GM23338 (cell line): ENCODE results near the gene SLC9A3. TPM values are rescaled to one million over a fixed set of nuclear protein-coding genes. Genes with fewer than 3 reads are reported as not detected.

ENCODE experiments used
- ATAC-seq: fragments of 200-7000 bp; cut with Tn5 transposase; 3 replicates; pipeline ENCODE4 v1.9.1; 2020
- DNase-seq: peaks from one replicate; pipeline ENCODE4 v3.0.0-alpha.2; 2015; ENCODE audit warnings: low spot score
- H2AFZ ChIP-seq: fragments of 200-600 bp; sonication (generic); 2 replicates; pipeline ENCODE4 v1.8.0; 2016; ENCODE audit warnings: antibody characterized with exemption, mild to moderate bottlenecking, moderate library complexity
- H3F3A ChIP-seq: fragments of 200-600 bp; sonication (generic); replicated peaks from 2 replicates; pipeline ENCODE4 v1.8.0; 2017; ENCODE audit warnings: antibody characterized with exemption, mixed run types, low read depth
- H3K27ac ChIP-seq: fragments of 200-600 bp; sonication (generic); 2 replicates; pipeline ENCODE4 v1.6.1; 2016; ENCODE audit warnings: low read depth
- H3K27me3 ChIP-seq: fragments of 200-600 bp; sonication (generic); 2 replicates; pipeline ENCODE4 v1.8.0; 2016; ENCODE audit warnings: mild to moderate bottlenecking, mixed run types, moderate library complexity; ENCODE audit not compliant: insufficient read depth
- H3K36me3 ChIP-seq: fragments of 200-600 bp; sonication (generic); 2 replicates; pipeline ENCODE4 v1.8.0; 2016; ENCODE audit warnings: mild to moderate bottlenecking; ENCODE audit not compliant: insufficient read depth
- H3K4me1 ChIP-seq: fragments of 200-600 bp; sonication (generic); 2 replicates; pipeline ENCODE4 v1.8.0; 2016; ENCODE audit warnings: mild to moderate bottlenecking, moderate library complexity; ENCODE audit not compliant: insufficient read depth
- H3K4me2 ChIP-seq: fragments of 200-600 bp; sonication (generic); 2 replicates; pipeline ENCODE4 v1.7.1; 2017; ENCODE audit warnings: mixed run types
- H3K4me3 ChIP-seq: fragments of 200-600 bp; sonication (generic); 2 replicates; pipeline ENCODE4 v1.6.1; 2016; ENCODE audit warnings: mixed run types
- H3K79me2 ChIP-seq: fragments of 200-600 bp; sonication (generic); replicated peaks from 2 replicates; pipeline ENCODE4 v1.8.0; 2017; ENCODE audit warnings: mild to moderate bottlenecking; ENCODE audit not compliant: insufficient read depth
- H3K9me2 ChIP-seq: fragments of 200-600 bp; sonication (generic); 2 replicates; pipeline ENCODE4 v1.8.0; 2017; ENCODE audit not compliant: insufficient read depth
- H4K20me1 ChIP-seq: fragments of 200-600 bp; sonication (generic); replicated peaks from 2 replicates; pipeline ENCODE4 v1.8.0; 2017; ENCODE audit warnings: mild to moderate bottlenecking; ENCODE audit not compliant: insufficient read depth
- H3K27ac Mint-ChIP-seq: 2 replicates; pipeline ENCODE4 v1.8.0; 2020; ENCODE audit warnings: inconsistent platforms, mild to moderate bottlenecking, moderate library complexity, mixed read lengths
- H3K27me3 Mint-ChIP-seq: 3 replicates; pipeline ENCODE4 v1.8.0; 2022; ENCODE audit warnings: low read depth, mild to moderate bottlenecking, moderate library complexity, mixed read lengths, inconsistent platforms; ENCODE audit not compliant: insufficient read depth, poor library complexity
- H3K36me3 Mint-ChIP-seq: 3 replicates; pipeline ENCODE4 v1.8.0; 2021; ENCODE audit warnings: low read depth, mild to moderate bottlenecking, inconsistent platforms, moderate library complexity, mixed read lengths
- H3K4me1 Mint-ChIP-seq: 3 replicates; pipeline ENCODE4 v1.8.0; 2020; ENCODE audit warnings: mild to moderate bottlenecking, inconsistent platforms, mixed read lengths
- H3K4me3 Mint-ChIP-seq: 3 replicates; pipeline ENCODE4 v1.8.0; 2021; ENCODE audit warnings: moderate library complexity, mild to moderate bottlenecking, inconsistent platforms, mixed read lengths
- H3K9me3 Mint-ChIP-seq: 3 replicates; pipeline ENCODE4 v1.8.0; 2020; ENCODE audit warnings: moderate library complexity, mild to moderate bottlenecking, inconsistent platforms, mixed read lengths
- CREB1 ChIP-seq: fragments of 250-450 bp; sonication (Bioruptor Pico); IDR thresholded peaks from 2 replicates; pipeline ENCODE4 v1.5.0; 2020; ENCODE audit warnings: low read depth, mild to moderate bottlenecking, moderate library complexity
- EZH2 ChIP-seq: fragments of 200-600 bp; sonication (generic); IDR thresholded peaks from one replicate; pipeline ENCODE4 v1.8.0; 2017; ENCODE audit warnings: antibody characterized with exemption, mild to moderate bottlenecking, low read depth; ENCODE audit not compliant: unreplicated experiment
- EZH2phosphoT487 ChIP-seq: fragments of 200-600 bp; sonication (generic); IDR thresholded peaks from one replicate; pipeline ENCODE4 v1.8.1; 2018; ENCODE audit warnings: antibody characterized with exemption; ENCODE audit not compliant: unreplicated experiment
- JUNB ChIP-seq: IDR thresholded peaks from one replicate; pipeline ENCODE4 v1.6.1; 2016; ENCODE audit warnings: antibody characterized with exemption; ENCODE audit not compliant: unreplicated experiment
- NANOG ChIP-seq: IDR thresholded peaks from 2 replicates; pipeline ENCODE4 v1.6.1; 2016; ENCODE audit warnings: antibody characterized with exemption, borderline replicate concordance
- POLR2AphosphoS5 ChIP-seq: IDR thresholded peaks from 2 replicates; pipeline ENCODE4 v1.6.1; 2016; ENCODE audit warnings: antibody characterized with exemption, low read depth
- STAT1 ChIP-seq: IDR thresholded peaks from one replicate; pipeline ENCODE4 v1.6.1; 2016; ENCODE audit warnings: antibody characterized with exemption; ENCODE audit not compliant: unreplicated experiment
- ZNF114 ChIP-seq: fragments of 250-450 bp; sonication (Bioruptor Pico); IDR thresholded peaks from 2 replicates; pipeline ENCODE4 v1.5.0; 2020; ENCODE audit warnings: mild to moderate bottlenecking, moderate library complexity
- ZNF331 ChIP-seq: fragments of 250-450 bp; sonication (Bioruptor Pico); IDR thresholded peaks from 2 replicates; pipeline ENCODE4 v1.5.0; 2020; ENCODE audit warnings: low read depth, mild to moderate bottlenecking, moderate library complexity
- polyA plus RNA-seq: library from polyadenylated mRNA; unstranded; fragments of >200 nt; fragmentation: Nextera tagmentation; extraction: Ambion mirVana; gene quantifications from 2 replicates; pipeline ENCODE4 v1.2.1, GENCODE V29; 2016
- total RNA-seq: library from RNA; depleted of rRNA; stranded (reverse); fragments of >200 nt; shearing (Covaris generic); gene quantifications from 2 replicates; pipeline ENCODE4 v1.2.3, GENCODE V29; 2014
- TF ChIP-seq, protein P1 (sequence below), 2 experiments: fragments of 200-600 bp in 1 of 2; sonication (generic) in 1 of 2; conservative IDR thresholded peaks; 2 replicates each; pipeline versions ENCODE4 v1.5.1 to v1.6.1; 2016 to 2017; ENCODE audit warnings: antibody characterized with exemption in 2 of 2, low read depth in 2 of 2, mild to moderate bottlenecking in 2 of 2, moderate library complexity in 1 of 2
- TF ChIP-seq, protein P2 (sequence below): fragments of 250-450 bp; sonication (Bioruptor Pico); IDR thresholded peaks from 2 replicates; pipeline ENCODE4 v1.5.0; 2020; ENCODE audit warnings: mild to moderate bottlenecking, moderate library complexity
- TF ChIP-seq, protein P3 (sequence below): IDR thresholded peaks from one replicate; pipeline ENCODE4 v1.6.1; 2018; ENCODE audit warnings: antibody characterized with exemption; ENCODE audit not compliant: unreplicated experiment
- TF ChIP-seq, protein P4 (sequence below): IDR thresholded peaks from 2 replicates; pipeline ENCODE4 v1.6.1; 2016; ENCODE audit warnings: antibody characterized with exemption

The SLC9A3 gene
- total and polyA plus RNA-seq, 2 experiments from 2014 or later: 0.39 to 3.1 TPM

DNA sequence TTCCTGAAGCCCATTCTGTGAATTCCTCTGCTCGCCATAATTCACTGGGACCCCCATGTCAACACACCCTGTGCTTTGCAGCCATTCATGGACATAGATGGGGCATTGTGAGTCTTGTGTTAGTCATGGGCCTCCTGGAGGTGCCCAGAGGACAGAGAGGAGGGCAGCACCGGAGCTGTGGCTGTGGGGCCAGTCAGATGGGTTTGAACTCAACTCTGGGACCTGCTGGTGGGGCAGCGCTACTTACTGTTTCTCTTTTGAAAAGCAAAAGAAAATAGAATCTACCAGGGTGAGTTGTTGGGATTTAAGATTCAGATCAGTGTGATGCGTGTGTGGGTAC lies 92.6 kb downstream of the SLC9A3 start:
- H3K27me3 Mint-ChIP-seq: peaks cover 5% of the 10 kb centered on the region
- no peak overlapping the region for H3K27ac Mint-ChIP-seq
- no peak overlapping the region for H3K4me2 ChIP-seq

More for the DNA sequence above, 92.6 kb downstream of the SLC9A3 start:
- Histone ChIP-seq H3K9me2 (no peaks in the 10 kb centered on the region; the same call in 1 of the 2 replicates), H3K4me3 (no peak overlapping the region), H2AFZ (no peak overlapping the region), H3K27ac (no peak overlapping the region), H3F3A (no peaks in the 10 kb centered on the region), H3K36me3 (no peaks in the 10 kb centered on the region), H3K27me3 (no peaks in the 10 kb centered on the region), H4K20me1 (no peaks in the 10 kb centered on the region), H3K4me1 (no peaks in the 10 kb centered on the region), H3K79me2 (no peaks in the 10 kb centered on the region)
- Mint-ChIP-seq H3K4me3 (no peak overlapping the region), H3K4me1 (peaks cover 5% of the 10 kb centered on the region), H3K36me3 (no peaks in the 10 kb centered on the region; the same call in 2 of the 3 replicates), H3K9me3 (no peaks in the 10 kb centered on the region)
- ATAC-seq: no peak
- DNase-seq: no peak
- no peak for TF ChIP-seq EZH2
- TF ChIP-seq, protein P1, sequence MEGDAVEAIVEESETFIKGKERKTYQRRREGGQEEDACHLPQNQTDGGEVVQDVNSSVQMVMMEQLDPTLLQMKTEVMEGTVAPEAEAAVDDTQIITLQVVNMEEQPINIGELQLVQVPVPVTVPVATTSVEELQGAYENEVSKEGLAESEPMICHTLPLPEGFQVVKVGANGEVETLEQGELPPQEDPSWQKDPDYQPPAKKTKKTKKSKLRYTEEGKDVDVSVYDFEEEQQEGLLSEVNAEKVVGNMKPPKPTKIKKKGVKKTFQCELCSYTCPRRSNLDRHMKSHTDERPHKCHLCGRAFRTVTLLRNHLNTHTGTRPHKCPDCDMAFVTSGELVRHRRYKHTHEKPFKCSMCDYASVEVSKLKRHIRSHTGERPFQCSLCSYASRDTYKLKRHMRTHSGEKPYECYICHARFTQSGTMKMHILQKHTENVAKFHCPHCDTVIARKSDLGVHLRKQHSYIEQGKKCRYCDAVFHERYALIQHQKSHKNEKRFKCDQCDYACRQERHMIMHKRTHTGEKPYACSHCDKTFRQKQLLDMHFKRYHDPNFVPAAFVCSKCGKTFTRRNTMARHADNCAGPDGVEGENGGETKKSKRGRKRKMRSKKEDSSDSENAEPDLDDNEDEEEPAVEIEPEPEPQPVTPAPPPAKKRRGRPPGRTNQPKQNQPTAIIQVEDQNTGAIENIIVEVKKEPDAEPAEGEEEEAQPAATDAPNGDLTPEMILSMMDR (conservative IDR thresholded peaks at IDR 0.05; ENCODE audit: low read depth in 2 of 2): no peak
- TF ChIP-seq POLR2AphosphoS5: no peak
- TF ChIP-seq STAT1: no peak
- no peak for TF ChIP-seq ZNF331 (CRISPR knock-in tag)
- TF ChIP-seq, protein P2, sequence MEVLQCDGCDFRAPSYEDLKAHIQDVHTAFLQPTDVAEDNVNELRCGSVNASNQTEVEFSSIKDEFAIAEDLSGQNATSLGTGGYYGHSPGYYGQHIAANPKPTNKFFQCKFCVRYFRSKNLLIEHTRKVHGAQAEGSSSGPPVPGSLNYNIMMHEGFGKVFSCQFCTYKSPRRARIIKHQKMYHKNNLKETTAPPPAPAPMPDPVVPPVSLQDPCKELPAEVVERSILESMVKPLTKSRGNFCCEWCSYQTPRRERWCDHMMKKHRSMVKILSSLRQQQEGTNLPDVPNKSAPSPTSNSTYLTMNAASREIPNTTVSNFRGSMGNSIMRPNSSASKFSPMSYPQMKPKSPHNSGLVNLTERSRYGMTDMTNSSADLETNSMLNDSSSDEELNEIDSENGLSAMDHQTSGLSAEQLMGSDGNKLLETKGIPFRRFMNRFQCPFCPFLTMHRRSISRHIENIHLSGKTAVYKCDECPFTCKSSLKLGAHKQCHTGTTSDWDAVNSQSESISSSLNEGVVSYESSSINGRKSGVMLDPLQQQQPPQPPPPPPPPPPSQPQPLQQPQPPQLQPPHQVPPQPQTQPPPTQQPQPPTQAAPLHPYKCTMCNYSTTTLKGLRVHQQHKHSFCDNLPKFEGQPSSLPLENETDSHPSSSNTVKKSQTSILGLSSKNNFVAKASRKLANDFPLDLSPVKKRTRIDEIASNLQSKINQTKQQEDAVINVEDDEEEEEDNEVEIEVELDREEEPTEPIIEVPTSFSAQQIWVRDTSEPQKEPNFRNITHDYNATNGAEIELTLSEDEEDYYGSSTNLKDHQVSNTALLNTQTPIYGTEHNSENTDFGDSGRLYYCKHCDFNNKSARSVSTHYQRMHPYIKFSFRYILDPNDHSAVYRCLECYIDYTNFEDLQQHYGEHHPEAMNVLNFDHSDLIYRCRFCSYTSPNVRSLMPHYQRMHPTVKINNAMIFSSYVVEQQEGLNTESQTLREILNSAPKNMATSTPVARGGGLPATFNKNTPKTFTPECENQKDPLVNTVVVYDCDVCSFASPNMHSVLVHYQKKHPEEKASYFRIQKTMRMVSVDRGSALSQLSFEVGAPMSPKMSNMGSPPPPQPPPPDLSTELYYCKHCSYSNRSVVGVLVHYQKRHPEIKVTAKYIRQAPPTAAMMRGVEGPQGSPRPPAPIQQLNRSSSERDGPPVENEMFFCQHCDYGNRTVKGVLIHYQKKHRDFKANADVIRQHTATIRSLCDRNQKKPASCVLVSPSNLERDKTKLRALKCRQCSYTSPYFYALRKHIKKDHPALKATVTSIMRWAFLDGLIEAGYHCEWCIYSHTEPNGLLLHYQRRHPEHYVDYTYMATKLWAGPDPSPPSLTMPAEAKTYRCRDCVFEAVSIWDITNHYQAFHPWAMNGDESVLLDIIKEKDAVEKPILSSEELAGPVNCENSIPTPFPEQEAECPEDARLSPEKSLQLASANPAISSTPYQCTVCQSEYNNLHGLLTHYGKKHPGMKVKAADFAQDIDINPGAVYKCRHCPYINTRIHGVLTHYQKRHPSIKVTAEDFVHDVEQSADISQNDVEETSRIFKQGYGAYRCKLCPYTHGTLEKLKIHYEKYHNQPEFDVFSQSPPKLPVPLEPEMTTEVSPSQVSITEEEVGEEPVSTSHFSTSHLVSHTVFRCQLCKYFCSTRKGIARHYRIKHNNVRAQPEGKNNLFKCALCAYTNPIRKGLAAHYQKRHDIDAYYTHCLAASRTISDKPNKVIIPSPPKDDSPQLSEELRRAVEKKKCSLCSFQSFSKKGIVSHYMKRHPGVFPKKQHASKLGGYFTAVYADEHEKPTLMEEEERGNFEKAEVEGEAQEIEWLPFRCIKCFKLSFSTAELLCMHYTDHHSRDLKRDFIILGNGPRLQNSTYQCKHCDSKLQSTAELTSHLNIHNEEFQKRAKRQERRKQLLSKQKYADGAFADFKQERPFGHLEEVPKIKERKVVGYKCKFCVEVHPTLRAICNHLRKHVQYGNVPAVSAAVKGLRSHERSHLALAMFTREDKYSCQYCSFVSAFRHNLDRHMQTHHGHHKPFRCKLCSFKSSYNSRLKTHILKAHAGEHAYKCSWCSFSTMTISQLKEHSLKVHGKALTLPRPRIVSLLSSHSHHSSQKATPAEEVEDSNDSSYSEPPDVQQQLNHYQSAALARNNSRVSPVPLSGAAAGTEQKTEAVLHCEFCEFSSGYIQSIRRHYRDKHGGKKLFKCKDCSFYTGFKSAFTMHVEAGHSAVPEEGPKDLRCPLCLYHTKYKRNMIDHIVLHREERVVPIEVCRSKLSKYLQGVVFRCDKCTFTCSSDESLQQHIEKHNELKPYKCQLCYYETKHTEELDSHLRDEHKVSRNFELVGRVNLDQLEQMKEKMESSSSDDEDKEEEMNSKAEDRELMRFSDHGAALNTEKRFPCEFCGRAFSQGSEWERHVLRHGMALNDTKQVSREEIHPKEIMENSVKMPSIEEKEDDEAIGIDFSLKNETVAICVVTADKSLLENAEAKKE (CRISPR knock-in tag): no peak
- TF ChIP-seq, protein P3, sequence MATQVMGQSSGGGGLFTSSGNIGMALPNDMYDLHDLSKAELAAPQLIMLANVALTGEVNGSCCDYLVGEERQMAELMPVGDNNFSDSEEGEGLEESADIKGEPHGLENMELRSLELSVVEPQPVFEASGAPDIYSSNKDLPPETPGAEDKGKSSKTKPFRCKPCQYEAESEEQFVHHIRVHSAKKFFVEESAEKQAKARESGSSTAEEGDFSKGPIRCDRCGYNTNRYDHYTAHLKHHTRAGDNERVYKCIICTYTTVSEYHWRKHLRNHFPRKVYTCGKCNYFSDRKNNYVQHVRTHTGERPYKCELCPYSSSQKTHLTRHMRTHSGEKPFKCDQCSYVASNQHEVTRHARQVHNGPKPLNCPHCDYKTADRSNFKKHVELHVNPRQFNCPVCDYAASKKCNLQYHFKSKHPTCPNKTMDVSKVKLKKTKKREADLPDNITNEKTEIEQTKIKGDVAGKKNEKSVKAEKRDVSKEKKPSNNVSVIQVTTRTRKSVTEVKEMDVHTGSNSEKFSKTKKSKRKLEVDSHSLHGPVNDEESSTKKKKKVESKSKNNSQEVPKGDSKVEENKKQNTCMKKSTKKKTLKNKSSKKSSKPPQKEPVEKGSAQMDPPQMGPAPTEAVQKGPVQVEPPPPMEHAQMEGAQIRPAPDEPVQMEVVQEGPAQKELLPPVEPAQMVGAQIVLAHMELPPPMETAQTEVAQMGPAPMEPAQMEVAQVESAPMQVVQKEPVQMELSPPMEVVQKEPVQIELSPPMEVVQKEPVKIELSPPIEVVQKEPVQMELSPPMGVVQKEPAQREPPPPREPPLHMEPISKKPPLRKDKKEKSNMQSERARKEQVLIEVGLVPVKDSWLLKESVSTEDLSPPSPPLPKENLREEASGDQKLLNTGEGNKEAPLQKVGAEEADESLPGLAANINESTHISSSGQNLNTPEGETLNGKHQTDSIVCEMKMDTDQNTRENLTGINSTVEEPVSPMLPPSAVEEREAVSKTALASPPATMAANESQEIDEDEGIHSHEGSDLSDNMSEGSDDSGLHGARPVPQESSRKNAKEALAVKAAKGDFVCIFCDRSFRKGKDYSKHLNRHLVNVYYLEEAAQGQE: no peak
- no peak for TF ChIP-seq EZH2phosphoT487
- no peak for TF ChIP-seq CREB1 (CRISPR knock-in tag)
- no peak for TF ChIP-seq ZNF114 (CRISPR knock-in tag)
- TF ChIP-seq NANOG: no peak
- TF ChIP-seq, protein P4, sequence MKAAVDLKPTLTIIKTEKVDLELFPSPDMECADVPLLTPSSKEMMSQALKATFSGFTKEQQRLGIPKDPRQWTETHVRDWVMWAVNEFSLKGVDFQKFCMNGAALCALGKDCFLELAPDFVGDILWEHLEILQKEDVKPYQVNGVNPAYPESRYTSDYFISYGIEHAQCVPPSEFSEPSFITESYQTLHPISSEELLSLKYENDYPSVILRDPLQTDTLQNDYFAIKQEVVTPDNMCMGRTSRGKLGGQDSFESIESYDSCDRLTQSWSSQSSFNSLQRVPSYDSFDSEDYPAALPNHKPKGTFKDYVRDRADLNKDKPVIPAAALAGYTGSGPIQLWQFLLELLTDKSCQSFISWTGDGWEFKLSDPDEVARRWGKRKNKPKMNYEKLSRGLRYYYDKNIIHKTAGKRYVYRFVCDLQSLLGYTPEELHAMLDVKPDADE: no peak
- TF ChIP-seq JUNB: no peak
